Kidney (tissue), 14 donors: Measurements from ENCODE around the gene KTN1. TPM values are rescaled to one million over a fixed set of nuclear protein-coding genes. Genes with fewer than 3 reads are reported as not detected.

Source experiments
- DNase-seq, 5 donors: peaks; one replicate each; pipeline ENCODE4 v3.0.0-alpha.2; 2013 to 2020
- FAIRE-seq: peaks from 2 replicates; lab custom pipeline; 2012; peaks lifted over from hg19 to GRCh38; lab: Jason Lieb, UNC
- H3K27ac ChIP-seq, 2 donors: one replicate each; pipeline ENCODE4 v1.7.0; 2013; ENCODE audit warnings: low read depth in 2 of 2, low read length in 2 of 2, inconsistent platforms in 1 of 2
- H3K27me3 ChIP-seq: one replicate; pipeline ENCODE4 v1.7.1; 2013; ENCODE audit warnings: low read length, inconsistent platforms; ENCODE audit not compliant: control insufficient read depth, insufficient read depth
- H3K36me3 ChIP-seq, 3 donors: one replicate each; pipeline versions ENCODE4 v1.7.0 to v1.7.1; 2013; ENCODE audit warnings: low read length in 3 of 3, control low read depth in 1 of 3, inconsistent platforms in 1 of 3; ENCODE audit not compliant: insufficient read depth in 3 of 3, control insufficient read depth in 2 of 3
- H3K4me1 ChIP-seq, 3 donors: one replicate each; pipeline versions ENCODE4 v1.7.0 to v1.7.1; 2013; ENCODE audit warnings: low read length in 3 of 3, inconsistent platforms in 1 of 3, low read depth in 1 of 3; ENCODE audit not compliant: control insufficient read depth in 2 of 3, insufficient read depth in 2 of 3
- H3K4me3 ChIP-seq, 3 donors: one replicate each; pipeline versions ENCODE4 v1.7.0 to v1.8.1; 2013; ENCODE audit warnings: low read length in 3 of 3, control low read depth in 1 of 3, inconsistent platforms in 1 of 3
- H3K9ac ChIP-seq, 3 donors: one replicate each; pipeline versions ENCODE4 v1.7.0 to v1.7.1; 2013; ENCODE audit warnings: low read length in 3 of 3, control low read depth in 1 of 3, inconsistent platforms in 1 of 3
- H3K9me3 ChIP-seq, 3 donors: one replicate each; pipeline versions ENCODE4 v1.7.0 to v1.7.1; 2013; ENCODE audit warnings: low read length in 3 of 3, control low read depth in 1 of 3, inconsistent platforms in 1 of 3; ENCODE audit not compliant: control insufficient read depth in 2 of 3, insufficient read depth in 1 of 3
- CTCF ChIP-seq: IDR thresholded peaks from 3 replicates; pipeline ENCODE4 v1.5.1; 2012; ENCODE audit warnings: mild to moderate bottlenecking, moderate library complexity, borderline replicate concordance; ENCODE audit not compliant: insufficient read depth; ENCODE audit errors: extremely low read depth
- intact Hi-C: fragments of 100-400 bp; cut with DNase I; formaldehyde crosslinking; loops from one replicate; pipeline ENCODE4 v1.11.1; 2022
- polyA plus RNA-seq: library from polyadenylated mRNA; stranded (reverse); fragments of 350-450 nt; fragmentation: Illumina TruSeq; extraction: RNeasy Lipid Tissue Mini Kit (QIAGEN cat#74804); gene quantifications from one replicate; pipeline ENCODE4 v1.2.3, GENCODE V29; 2014; ENCODE audit warnings: low read depth, low replicate concordance; ENCODE audit not compliant: insufficient read depth
- total RNA-seq: library from RNA; stranded (reverse); fragmentation: NEBNext Ultra II Directional; extraction: Animal tissue kit (Norgen Biotek cat#: 25700); gene quantifications from one replicate; pipeline ENCODE4 v1.2.1, GENCODE V29; 2021
- donor health status: control.
- donor health status: control.
- donor health status: control.
- donor health status: control.
- donor health status: control.
- donor health status: DM: yes; HTN: yes; CAD: no.
- donor health status: Normal renal cell carcinoma (clear cell type).

KTN1 gene
- total and polyA plus RNA-seq, 2 donors from 2014 or later, result 106 to 155 TPM

GRCh38 chr14:55641290-55641689 lies 61.3 kb downstream of the KTN1 start:
- FAIRE-seq (no peak), DNase-seq (no peak)
- Histone ChIP-seq H3K27me3 (no peaks in the 10 kb centered on the region), H3K4me3 (no peak overlapping the region), H3K4me1 (no peaks in the 10 kb centered on the region), H3K36me3 (peaks cover 3 to 36% (median 15%) of the 10 kb centered on the region in 3 donors), H3K9me3 (no peaks in the 10 kb centered on the region), H3K9ac (no peak overlapping the region), H3K27ac (no peak overlapping the region)
- intact Hi-C loops, result no loop called here
- TF ChIP-seq CTCF, result no peak

- no peak for TF ChIP-seq CTCF
- Histone ChIP-seq H3K27me3 (no peaks in the 10 kb centered on the region), H3K9ac (no peak overlapping the region), H3K27ac (no peak overlapping the region), H3K4me3 (no peak overlapping the region), H3K36me3 (peaks cover 1 to 30% (median 9%) of the 10 kb centered on the region in 3 donors), H3K9me3 (no peaks in the 10 kb centered on the region), H3K4me1 (no peaks in the 10 kb centered on the region)
- FAIRE-seq, result no peak
- no peak for DNase-seq
- intact Hi-C loops, result no loop called here
These were observed 61.9 kb downstream of the KTN1 start for GRCh38 chr14:55641954-55642353.

- no peak for FAIRE-seq
- no peaks in the 10 kb centered on the region for H3K9me3 ChIP-seq
These were observed 65.1 kb downstream of the KTN1 start for GRCh38 chr14:55645145-55645544.

More at GRCh38 chr14:55645145-55645544, 65.1 kb downstream of the KTN1 start:
- TF ChIP-seq CTCF, result no peak
- intact Hi-C loops, result no loop called here
- Histone ChIP-seq H3K36me3 (peaks cover 2 to 35% (median 4%) of the 10 kb centered on the region in 3 donors), H3K9ac (no peak overlapping the region), H3K27me3 (no peaks in the 10 kb centered on the region), H3K4me1 (no peaks in the 10 kb centered on the region), H3K4me3 (no peak overlapping the region), H3K27ac (no peak overlapping the region)
- DNase-seq, result no peak
